Measurements from ENCODE around the gene GPR158.

- no peak for TF ChIP-seq CTCF (IDR thresholded peaks at IDR 0.05)
- TF ChIP-seq POLR2A (IDR thresholded peaks at IDR 0.05) = no peak
- no peak for TF ChIP-seq EP300 (IDR thresholded peaks at IDR 0.05)
Observed at GRCh38 chr10:25288181-25288580, 113.4 kb downstream of the GPR158 start.
